ENCODE data around the gene SPEM3. TPM values are rescaled to one million over a fixed set of nuclear protein-coding genes. Genes with fewer than 3 reads are reported as not detected.
"Not testable (repeated sequence)": the region's sequence is repeated elsewhere in the genome, so short reads cannot be mapped to it uniquely, and the experiment has no call there.

SPEM3 gene
- total RNA-seq, 3 donors from 2014 or later, result not detected

DNA sequence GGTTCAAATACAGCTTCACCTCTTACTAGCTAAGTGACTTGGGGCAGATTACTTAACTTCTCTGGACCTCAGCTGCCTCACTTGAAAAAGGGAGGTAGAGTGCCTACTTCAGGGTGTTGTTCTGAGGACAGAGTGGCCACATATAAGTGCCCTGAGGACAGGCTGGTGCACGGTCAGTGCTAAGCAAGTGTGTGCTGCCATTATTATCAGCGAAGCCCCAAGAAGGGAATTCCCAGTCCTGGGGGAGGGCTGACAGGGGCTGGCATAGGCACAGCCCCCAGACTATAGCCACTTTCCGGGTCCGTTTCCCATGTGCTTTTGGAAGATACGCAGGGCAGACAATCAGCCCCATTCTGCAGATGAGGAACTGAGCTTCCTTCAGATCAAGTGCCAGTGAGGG lies 48.3 kb downstream of the SPEM3 start:
- no peaks in the 10 kb centered on the region for H3K36me3 Mint-ChIP-seq (ENCODE audit: insufficient read depth)
- no peaks in the 10 kb centered on the region for H3K27me3 Mint-ChIP-seq (ENCODE audit: low read depth)
- ATAC-seq (no peak), DNase-seq (no peak)
- no peaks in the 10 kb centered on the region for H3K9me3 Mint-ChIP-seq
- H3K4me3 Mint-ChIP-seq, result peak overlapping the region; percentile 89
- H3K4me1 Mint-ChIP-seq (ENCODE audit: low read depth), result peaks cover 55% of the 10 kb centered on the region

DNA sequence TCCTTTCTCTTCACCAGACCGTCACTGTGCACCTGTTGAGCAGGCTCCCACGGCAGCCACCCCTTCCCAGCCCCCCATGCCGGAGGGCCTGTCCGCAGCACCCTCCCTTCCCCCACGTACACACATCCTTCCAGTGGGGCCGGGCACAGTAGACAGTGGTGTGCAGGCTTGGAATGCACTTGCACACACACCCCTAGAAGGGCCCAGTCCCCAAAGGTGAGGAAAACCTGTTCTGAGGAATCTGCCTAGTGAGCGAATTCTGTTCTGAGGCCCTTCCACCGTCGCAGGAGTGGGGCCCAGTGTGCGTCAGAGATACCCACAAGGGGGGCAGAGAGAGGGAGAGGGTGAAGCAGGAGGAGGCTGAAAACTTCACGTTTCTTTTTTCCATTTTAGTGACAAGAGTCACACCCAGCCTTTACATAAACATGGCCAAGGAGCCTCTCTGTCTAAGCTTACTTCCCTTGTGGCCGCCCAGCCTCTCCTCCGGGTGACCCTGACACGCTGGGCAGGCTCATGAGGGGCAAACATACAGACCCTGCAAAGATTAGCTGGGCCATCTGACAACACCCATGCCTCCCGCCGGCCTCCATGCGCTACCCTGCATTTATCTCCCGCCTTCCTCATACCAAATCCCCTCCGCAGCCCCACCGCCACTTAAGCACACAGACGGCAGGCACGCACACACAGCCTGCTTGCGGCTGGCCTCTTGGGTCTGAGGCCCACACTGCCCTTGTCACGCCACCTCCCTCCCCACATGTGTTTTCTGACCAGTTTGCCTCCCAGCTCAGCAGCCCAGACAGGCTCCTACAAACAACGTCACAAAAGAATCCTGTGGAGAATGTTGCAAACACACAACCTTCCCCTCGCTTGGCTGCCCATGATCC lies 49.0 kb downstream of the SPEM3 start:
- no peaks in the 10 kb centered on the region for H3K27me3 Mint-ChIP-seq (ENCODE audit: low read depth)
- H3K9me3 Mint-ChIP-seq, result no peaks in the 10 kb centered on the region
- peak; percentile 23 for ATAC-seq
- peak overlapping the region; percentile 89 for H3K4me3 Mint-ChIP-seq
- no peaks in the 10 kb centered on the region for H3K36me3 Mint-ChIP-seq (ENCODE audit: insufficient read depth)
- DNase-seq, result peak; percentile 41
- H3K4me1 Mint-ChIP-seq (ENCODE audit: low read depth), result peaks cover 60% of the 10 kb centered on the region

DNA sequence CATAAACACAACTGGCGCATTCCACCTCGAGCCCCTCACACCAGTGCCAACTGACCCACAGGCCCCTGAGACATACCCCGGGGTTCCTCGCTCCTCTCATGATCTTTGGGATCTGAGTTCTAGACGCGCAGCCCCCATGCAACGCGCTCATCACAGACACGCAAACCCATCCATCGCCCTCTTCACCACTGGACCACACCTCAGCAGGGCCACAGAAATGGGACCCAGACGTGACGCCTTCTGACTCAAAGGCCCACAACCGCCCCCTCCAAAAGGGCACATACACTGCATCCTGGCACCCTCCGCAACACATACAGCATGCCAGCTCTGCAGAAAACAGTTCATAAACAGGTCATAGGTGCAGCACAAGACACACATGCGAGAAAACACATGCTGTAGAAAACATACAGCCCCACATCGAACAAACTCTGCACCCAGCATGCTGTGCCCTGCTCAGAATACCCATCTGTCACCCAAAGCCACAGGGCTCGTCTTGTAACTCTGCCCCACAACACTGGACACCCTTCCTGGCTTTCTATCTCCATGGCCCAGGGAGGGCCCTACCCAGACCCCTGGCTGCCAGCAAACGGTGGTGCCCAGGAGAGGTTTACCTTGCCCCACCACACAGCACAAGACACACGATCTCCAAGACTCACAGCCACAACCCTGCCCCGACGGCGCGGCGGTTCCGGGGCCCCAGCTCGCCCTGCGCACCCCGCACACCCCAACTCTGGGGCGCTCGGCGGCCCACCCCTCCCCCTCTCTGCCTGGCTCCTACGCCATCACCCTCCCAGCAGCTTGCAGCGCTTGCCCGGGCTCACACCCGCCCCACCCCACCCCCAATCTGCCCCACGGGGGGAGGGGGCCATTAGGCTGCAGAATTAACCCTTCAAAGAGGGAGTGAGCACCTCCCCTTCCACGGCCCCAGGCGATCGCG lies 49.9 kb downstream of the SPEM3 start:
- DNase-seq, result peak; percentile 42
- H3K36me3 Mint-ChIP-seq (ENCODE audit: insufficient read depth), result no peaks in the 10 kb centered on the region
- peak overlapping the region; percentile 89 for H3K4me3 Mint-ChIP-seq
- ATAC-seq, result peak; percentile 23 to 31
- H3K27me3 Mint-ChIP-seq (ENCODE audit: low read depth), result no peaks in the 10 kb centered on the region
- H3K9me3 Mint-ChIP-seq, result no peaks in the 10 kb centered on the region
- peaks cover 65% of the 10 kb centered on the region for H3K4me1 Mint-ChIP-seq (ENCODE audit: low read depth)

DNA sequence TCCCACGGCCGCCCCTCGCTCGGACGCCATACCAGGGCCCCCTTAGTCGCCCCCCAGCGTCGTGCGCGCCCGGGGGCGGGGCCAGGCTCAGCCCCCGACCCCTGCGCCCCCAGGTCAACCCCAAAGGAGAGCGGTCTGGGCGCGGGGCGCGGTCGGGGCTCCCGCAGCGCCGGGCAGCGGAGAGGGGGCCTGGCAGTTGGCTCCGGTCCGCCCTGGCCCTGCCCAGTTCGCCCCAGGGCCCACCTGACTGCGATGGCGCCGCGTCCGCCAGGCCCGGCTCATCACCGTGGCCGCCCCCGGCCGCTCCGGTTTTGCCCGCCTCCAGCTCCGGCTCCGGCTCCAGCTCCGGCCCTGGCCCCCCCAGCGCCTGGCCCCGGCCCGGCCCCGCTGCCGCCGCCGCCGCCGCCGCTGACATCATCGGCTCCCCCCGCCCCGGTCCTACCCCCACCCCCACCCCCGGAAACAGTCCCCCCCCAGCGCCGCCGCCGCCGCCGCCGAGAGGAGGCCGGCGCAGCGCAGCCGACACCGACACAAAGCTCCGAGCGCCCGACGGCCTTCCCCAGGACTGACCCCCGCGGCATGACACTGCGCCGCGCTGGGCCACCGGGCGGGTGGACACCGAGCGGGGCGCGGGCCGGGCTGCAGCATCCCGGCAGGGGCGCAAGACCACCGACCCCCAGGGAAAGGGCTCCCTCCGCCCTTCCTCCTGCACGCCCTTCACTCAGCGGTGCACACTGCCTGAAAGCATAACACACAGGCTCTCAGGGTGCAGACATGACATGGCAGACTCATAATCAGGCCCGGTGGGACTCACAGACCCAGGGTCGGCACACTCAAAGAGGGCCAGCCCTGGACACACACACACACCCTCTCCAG lies 50.8 kb downstream of the SPEM3 start, which contains the start of gene ZBTB4:
Gene ZBTB4, minus strand, starts transcription at position 419 of the 876 bp plus-strand sequence. CDS start 12,830 bp downstream, outside the sequence.
- peak; percentile 62 for DNase-seq
- Mint-ChIP-seq H3K27me3 (ENCODE audit: low read depth) (no peaks in the 10 kb centered on the region), H3K4me3 (peak within 1 kb of the TSS; percentile 89), H3K36me3 (ENCODE audit: insufficient read depth) (no peaks in the 10 kb centered on the region), H3K9me3 (no peaks in the 10 kb centered on the region), H3K4me1 (ENCODE audit: low read depth) (peaks cover 64% of the 10 kb centered on the region)
- ATAC-seq, result peak; percentile 10 to 15

DNA sequence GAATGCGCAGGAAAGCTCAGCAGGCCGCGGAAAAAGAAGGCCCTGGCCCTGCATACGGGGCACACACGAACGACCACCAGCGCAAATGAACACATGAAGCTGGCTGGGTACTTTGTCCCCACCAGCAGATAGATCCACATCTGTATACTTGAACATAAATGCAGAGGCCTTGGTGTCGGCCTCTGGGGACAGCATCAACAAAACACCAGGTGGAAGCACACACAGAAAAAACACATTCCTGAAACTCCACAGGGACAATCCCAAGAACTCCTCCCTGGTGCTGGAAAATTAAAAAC lies 51.4 kb downstream of the SPEM3 start:
- Mint-ChIP-seq H3K36me3 (ENCODE audit: insufficient read depth) (peaks cover 3% of the 10 kb centered on the region), H3K9me3 (no peaks in the 10 kb centered on the region), H3K4me3 (peak overlapping the region; percentile 88), H3K27me3 (ENCODE audit: low read depth) (no peaks in the 10 kb centered on the region), H3K4me1 (ENCODE audit: low read depth) (peaks cover 67% of the 10 kb centered on the region)
- no peak for DNase-seq
- no peak for ATAC-seq

DNA sequence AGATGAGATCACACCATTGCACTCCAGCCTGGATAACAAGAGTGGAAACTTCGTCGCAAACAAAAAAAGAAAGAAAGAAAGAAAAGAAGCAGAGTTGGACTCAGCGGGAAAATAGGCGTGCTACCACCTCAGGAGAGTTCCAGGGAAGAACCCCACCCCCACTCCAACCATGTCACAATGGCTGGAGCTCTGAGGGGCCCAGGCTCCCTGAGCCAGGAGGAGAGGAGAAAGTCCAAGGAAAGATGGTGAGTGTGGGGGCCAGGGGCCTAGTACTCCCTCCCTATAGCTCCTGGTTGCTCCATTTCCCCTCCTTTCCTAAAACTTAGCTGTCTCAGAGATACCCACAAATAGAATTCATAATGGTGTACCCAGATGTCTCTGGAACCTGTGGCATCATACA lies 52.6 kb downstream of the SPEM3 start, which contains the start of gene SLC35G6:
Gene SLC35G6, plus strand, starts transcription at position 172 of the 400 bp plus-strand sequence. Its CDS starts 71 bp downstream, at position 243.
- not testable (repeated sequence) for ATAC-seq; H3K27me3 Mint-ChIP-seq (ENCODE audit: low read depth); DNase-seq; H3K9me3 Mint-ChIP-seq
- Mint-ChIP-seq H3K36me3 (ENCODE audit: insufficient read depth) (peaks cover 11% of the 10 kb centered on the region), H3K4me1 (ENCODE audit: low read depth) (peaks cover 70% of the 10 kb centered on the region), H3K4me3 (peak within 1 kb of the TSS; percentile 88)

DNA sequence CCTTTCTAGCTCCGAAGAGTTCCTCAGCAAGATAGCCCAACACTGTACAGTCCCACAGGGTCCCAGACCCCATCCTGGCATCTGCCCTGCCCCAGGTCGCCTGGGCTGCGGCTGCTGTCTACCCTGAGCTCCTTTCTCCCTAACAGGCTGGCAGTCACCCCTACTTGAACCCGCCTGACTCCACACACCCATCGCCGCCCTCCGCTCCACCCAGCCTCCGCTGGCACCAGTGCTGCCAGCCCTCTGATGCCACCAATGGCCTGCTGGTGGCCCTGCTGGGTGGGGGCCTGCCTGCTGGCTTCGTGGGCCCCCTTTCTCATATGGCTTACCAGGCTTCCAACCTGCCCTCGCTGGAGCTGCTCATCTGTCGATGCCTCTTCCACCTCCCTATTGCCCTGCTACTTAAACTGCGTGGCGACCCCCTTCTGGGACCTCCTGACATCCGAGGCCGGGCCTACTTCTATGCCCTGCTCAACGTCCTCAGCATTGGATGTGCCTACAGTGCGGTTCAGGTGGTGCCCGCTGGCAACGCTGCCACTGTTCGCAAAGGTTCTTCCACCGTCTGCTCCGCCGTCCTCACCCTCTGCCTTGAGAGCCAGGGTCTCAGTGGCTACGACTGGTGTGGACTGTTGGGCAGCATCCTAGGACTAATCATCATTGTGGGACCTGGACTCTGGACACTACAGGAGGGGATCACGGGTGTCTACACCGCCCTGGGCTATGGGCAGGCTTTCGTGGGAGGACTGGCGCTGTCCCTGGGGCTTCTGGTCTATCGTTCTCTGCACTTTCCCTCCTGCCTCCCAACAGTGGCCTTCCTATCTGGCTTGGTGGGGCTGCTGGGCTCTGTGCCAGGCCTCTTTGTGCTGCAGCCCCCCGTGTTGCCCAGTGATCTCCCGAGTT lies 53.4 kb downstream of the SPEM3 start:
- H3K4me3 Mint-ChIP-seq, result peak overlapping the region; percentile 59
- not testable (repeated sequence) for H3K9me3 Mint-ChIP-seq; DNase-seq; ATAC-seq; H3K27me3 Mint-ChIP-seq (ENCODE audit: low read depth)
- peaks cover 14% of the 10 kb centered on the region for H3K36me3 Mint-ChIP-seq (ENCODE audit: insufficient read depth)
- peaks cover 68% of the 10 kb centered on the region for H3K4me1 Mint-ChIP-seq (ENCODE audit: low read depth)

Other genes with a start within 250 kb of the SPEM3 start
- gene ASGR1, start 249.5 kb upstream of the SPEM3 start, total RNA-seq, result 1 to 10 TPM in 2 of 3 donors, under 1 TPM in 1; 0.63 to 1.3 (median 1.1) TPM
- 1 to 10 TPM; 4.2 to 6.5 (median 5.7) TPM for gene DLG4, start 209.0 kb upstream of the SPEM3 start, total RNA-seq
- gene ACADVL, start 208.9 kb upstream of the SPEM3 start, total RNA-seq, result 100 to 1,000 TPM; 161 to 222 (median 174) TPM
- 10 to 100 TPM; 62.9 to 65.3 (median 63.2) TPM for gene DVL2, start 194.3 kb upstream of the SPEM3 start, total RNA-seq
- 10 to 100 TPM; 42.6 to 47.6 (median 43.0) TPM for gene PHF23, start 189.4 kb upstream of the SPEM3 start, total RNA-seq
- gene GABARAP, start 186.4 kb upstream of the SPEM3 start, total RNA-seq, result 100 to 1,000 TPM; 114 to 136 (median 133) TPM
- 100 to 1,000 TPM; 190 to 210 (median 196) TPM for gene CTDNEP1, start 177.1 kb upstream of the SPEM3 start, total RNA-seq
- 100 to 1,000 TPM; 107 to 138 (median 117) TPM for gene ELP5, start 176.6 kb upstream of the SPEM3 start, total RNA-seq
- gene CLDN7, start 166.4 kb upstream of the SPEM3 start, total RNA-seq, result 1 to 10 TPM in 2 of 3 donors, under 1 TPM in 1; 0.65 to 1.8 (median 1.7) TPM
- gene SLC2A4, start 147.1 kb upstream of the SPEM3 start, total RNA-seq, result under 1 TPM; 0.16 to 0.58 (median 0.24) TPM
- under 1 TPM in 1 of 3 donors, not detected in 2; 0.18 TPM for gene YBX2, start 134.2 kb upstream of the SPEM3 start, total RNA-seq
- gene EIF5A, start 121.2 kb upstream of the SPEM3 start, total RNA-seq, result 1,000 to 10,000 TPM; 1,821 to 1,965 (median 1,822) TPM
- 10 to 100 TPM; 80.6 to 92.8 (median 87.1) TPM for gene GPS2, start 113.5 kb upstream of the SPEM3 start, total RNA-seq
- gene NEURL4, start 99.5 kb upstream of the SPEM3 start, total RNA-seq, result 10 to 100 TPM; 73.1 to 88.0 (median 82.4) TPM
- 100 to 1,000 TPM; 119 to 126 (median 123) TPM for gene ACAP1, start 92.3 kb upstream of the SPEM3 start, total RNA-seq
- gene KCTD11, start 76.7 kb upstream of the SPEM3 start, total RNA-seq, result 1 to 10 TPM; 1.6 to 2.3 (median 1.6) TPM
- gene TMEM95, start 73.7 kb upstream of the SPEM3 start, total RNA-seq, result not detected
- gene TNK1, start 47.8 kb upstream of the SPEM3 start, total RNA-seq, result 1 to 10 TPM; 5.6 to 7.4 (median 6.0) TPM
- 10 to 100 TPM; 67.7 to 69.1 (median 68.9) TPM for gene PLSCR3, start 34.3 kb upstream of the SPEM3 start, total RNA-seq
- 10 to 100 TPM; 29.9 to 33.4 (median 32.0) TPM for gene TMEM256, start 24.8 kb upstream of the SPEM3 start, total RNA-seq
- gene NLGN2, start 21.0 kb upstream of the SPEM3 start, total RNA-seq, result 1 to 10 TPM; 4.9 to 6.4 (median 5.9) TPM
- not detected for gene SPEM1, start 8.5 kb upstream of the SPEM3 start, total RNA-seq
- not detected for gene SPEM2, start 3.2 kb upstream of the SPEM3 start, total RNA-seq
- gene TMEM102, start 6.6 kb downstream of the SPEM3 start, total RNA-seq, result 10 to 100 TPM; 11.8 to 13.9 (median 12.0) TPM
- under 1 TPM; 0.19 to 0.32 (median 0.28) TPM for gene FGF11, start 10.7 kb downstream of the SPEM3 start, total RNA-seq
- gene CHRNB1, start 16.2 kb downstream of the SPEM3 start, total RNA-seq, result 1 to 10 TPM; 3.9 to 4.6 (median 4.3) TPM
- gene ZBTB4, start 50.8 kb downstream of the SPEM3 start, total RNA-seq, result 10 to 100 TPM; 16.0 to 18.0 (median 17.5) TPM
- not detected for gene SLC35G6, start 52.6 kb downstream of the SPEM3 start, total RNA-seq
- gene POLR2A, start 55.5 kb downstream of the SPEM3 start, total RNA-seq, result 100 to 1,000 TPM; 184 to 188 (median 188) TPM
- 1 to 10 TPM; 4.6 to 6.5 (median 6.1) TPM for gene TNFSF12, start 120.2 kb downstream of the SPEM3 start, total RNA-seq
- 1 to 10 TPM in 2 of 3 donors, under 1 TPM in 1; 0.98 to 1.4 (median 1.3) TPM for gene TNFSF13, start 129.9 kb downstream of the SPEM3 start, total RNA-seq
- gene SENP3, start 133.1 kb downstream of the SPEM3 start, total RNA-seq, result 100 to 1,000 TPM; 138 to 153 (median 146) TPM
- gene CD68, start 150.8 kb downstream of the SPEM3 start, total RNA-seq, result 1 to 10 TPM; 4.8 to 5.3 (median 4.9) TPM
- 100 to 1,000 TPM; 110 to 134 (median 114) TPM for gene MPDU1, start 155.0 kb downstream of the SPEM3 start, total RNA-seq
- under 1 TPM; 0.20 to 0.38 (median 0.24) TPM for gene SOX15, start 161.2 kb downstream of the SPEM3 start, total RNA-seq
- gene FXR2, start 186.0 kb downstream of the SPEM3 start, total RNA-seq, result 10 to 100 TPM; 53.7 to 57.6 (median 54.2) TPM
- 10 to 100 TPM; 14.9 to 18.1 (median 16.8) TPM for gene SAT2, start 199.0 kb downstream of the SPEM3 start, total RNA-seq
- not detected for gene SHBG, start 201.3 kb downstream of the SPEM3 start, total RNA-seq
- under 1 TPM; 0.10 to 0.24 (median 0.13) TPM for gene ATP1B2, start 222.1 kb downstream of the SPEM3 start, total RNA-seq

Data from activated T-cell treated with anti-CD3 and anti-CD28 coated beads, Interleukin-2, amount 50 U/mL, for 4 hours (primary cell).